HFFc6 (cell line): ENCODE data around the gene PFN4. TPM values are rescaled to one million over a fixed set of nuclear protein-coding genes. Genes with fewer than 3 reads are reported as not detected.
"Not testable (repeated sequence)": the region's sequence is repeated elsewhere in the genome, so short reads cannot be mapped to it uniquely, and the experiment has no call there.

ENCODE experiments used
- DNase-seq: peaks from one replicate; pipeline ENCODE4 v3.0.0-alpha.2; 2018
- H3K27ac Mint-ChIP-seq: 2 replicates; pipeline ENCODE4 v1.8.0; 2020; ENCODE audit warnings: mild to moderate bottlenecking, mixed read lengths
- H3K27me3 Mint-ChIP-seq: 2 replicates; pipeline ENCODE4 v1.8.0; 2021; ENCODE audit warnings: mild to moderate bottlenecking, moderate library complexity, mixed read lengths; ENCODE audit not compliant: insufficient read depth
- H3K36me3 Mint-ChIP-seq: 2 replicates; pipeline ENCODE4 v1.8.0; 2021; ENCODE audit warnings: low read depth, mixed read lengths
- H3K4me1 Mint-ChIP-seq: 2 replicates; pipeline ENCODE4 v1.8.0; 2020; ENCODE audit warnings: low read depth, mixed read lengths
- H3K4me3 Mint-ChIP-seq: 2 replicates; pipeline ENCODE4 v1.8.0; 2020; ENCODE audit warnings: mild to moderate bottlenecking, moderate library complexity, mixed read lengths
- H3K9me3 Mint-ChIP-seq: 2 replicates; pipeline ENCODE4 v1.8.0; 2020; ENCODE audit warnings: mild to moderate bottlenecking, mixed read lengths
- CTCF ChIP-seq: fragments of 200-600 bp; sonication (generic); IDR thresholded peaks from 2 replicates; pipeline ENCODE4 v1.5.0; 2021; ENCODE audit warnings: antibody characterized with exemption, mild to moderate bottlenecking
- total RNA-seq, 6 experiments: library from RNA; stranded (reverse); fragmentation: NEBNext Ultra II Directional; extraction: Animal tissue kit (Norgen Biotek cat#: 25700); gene quantifications; 2 replicates in 1 of 6; 3 replicates in 5 of 6; pipeline ENCODE4 v1.2.3, GENCODE V29; 2021

Gene PFN4
- total RNA-seq, 6 experiments from 2014 or later = 0.64 to 1.1 (median 0.90) TPM

DNA sequence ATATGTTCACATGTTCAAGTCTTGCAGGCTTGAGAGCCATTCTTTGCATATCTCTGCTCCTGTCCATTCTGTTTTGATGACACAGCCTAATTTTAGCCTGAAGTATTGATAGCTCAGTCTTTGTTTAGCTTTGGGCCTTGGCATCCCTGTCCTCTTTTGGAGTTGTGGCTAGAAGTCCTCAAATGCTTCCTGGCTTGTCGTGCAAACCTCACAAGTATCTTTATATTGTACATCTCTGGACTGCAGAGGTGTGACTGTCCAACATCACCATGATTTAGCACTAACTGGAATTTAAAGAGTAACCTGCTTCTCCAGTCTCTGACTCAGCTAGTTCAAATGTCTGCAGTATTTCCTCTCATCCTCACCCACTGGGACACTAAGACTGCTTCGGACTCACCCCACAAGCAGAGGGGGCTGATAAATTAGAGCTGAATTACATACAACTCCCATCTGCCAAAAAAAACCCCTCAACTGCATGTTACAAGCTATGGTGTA is 11.7 kb downstream of the PFN4 start:
- peak; percentile 14 for DNase-seq
- no peak for TF ChIP-seq CTCF
- Mint-ChIP-seq H3K4me1 (peaks cover 48% of the 10 kb centered on the region), H3K27me3 (peaks cover 2% of the 10 kb centered on the region; the same call in 1 of the 2 replicates), H3K4me3 (peak overlapping the region; percentile 13; the same call in 1 of the 2 replicates), H3K27ac (peak overlapping the region; percentile 74), H3K9me3 (peaks cover 13% of the 10 kb centered on the region; the same call in 1 of the 2 replicates), H3K36me3 (peaks cover 32% of the 10 kb centered on the region)

GRCh38 chr2:24110660-24111303 is 12.4 kb downstream of the PFN4 start:
- Mint-ChIP-seq H3K4me1 (peaks cover 52% of the 10 kb centered on the region), H3K27me3 (peaks cover 2% of the 10 kb centered on the region; the same call in 1 of the 2 replicates), H3K27ac (peak overlapping the region; percentile 34), H3K36me3 (peaks cover 32% of the 10 kb centered on the region), H3K4me3 (peak overlapping the region; percentile 25; the same call in 1 of the 2 replicates), H3K9me3 (peaks cover 16% of the 10 kb centered on the region; the same call in 1 of the 2 replicates)
- no peak for DNase-seq
- TF ChIP-seq CTCF = no peak

- H3K27ac Mint-ChIP-seq, DNase-seq, H3K27me3 Mint-ChIP-seq, H3K4me3 Mint-ChIP-seq: not testable (repeated sequence)
- Mint-ChIP-seq H3K36me3 (peaks cover 27% of the 10 kb centered on the region), H3K9me3 (peaks cover 12% of the 10 kb centered on the region; the same call in 1 of the 2 replicates), H3K4me1 (peaks cover 50% of the 10 kb centered on the region)
These were observed 13.7 kb downstream of the PFN4 start for GRCh38 chr2:24109431-24109830.

- Mint-ChIP-seq H3K27me3 (peaks cover 2% of the 10 kb centered on the region; the same call in 1 of the 2 replicates), H3K4me1 (peaks cover 45% of the 10 kb centered on the region), H3K27ac (no peak overlapping the region), H3K9me3 (peaks cover 4% of the 10 kb centered on the region; the same call in 1 of the 2 replicates), H3K4me3 (no peak overlapping the region), H3K36me3 (peaks cover 18% of the 10 kb centered on the region)
- TF ChIP-seq CTCF = no peak
- no peak for DNase-seq
These were observed 15.8 kb downstream of the PFN4 start for GRCh38 chr2:24107336-24107735.

DNA sequence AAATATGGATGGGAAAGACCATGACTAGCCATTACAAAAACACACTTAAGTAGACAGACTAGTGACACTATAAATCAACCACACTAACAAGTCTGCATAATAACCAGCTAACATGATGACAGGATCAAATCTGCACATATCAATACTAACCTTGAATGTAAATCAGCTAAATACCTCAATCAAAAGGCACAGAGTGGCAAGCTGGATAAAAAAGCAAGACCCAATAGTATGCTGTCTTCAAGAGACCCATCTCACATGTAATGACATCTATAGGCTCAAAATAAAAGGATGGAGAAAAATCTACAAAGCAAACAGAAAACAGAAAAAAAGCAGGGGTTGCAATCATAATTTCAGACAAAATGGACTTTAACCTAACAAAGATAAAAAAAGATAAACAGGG is 16.3 kb downstream of the PFN4 start:
- Mint-ChIP-seq H3K9me3 (peaks cover 4% of the 10 kb centered on the region; the same call in 1 of the 2 replicates), H3K36me3 (peaks cover 18% of the 10 kb centered on the region), H3K4me3 (no peak overlapping the region), H3K4me1 (peaks cover 42% of the 10 kb centered on the region), H3K27ac (no peak overlapping the region), H3K27me3 (peaks cover 2% of the 10 kb centered on the region; the same call in 1 of the 2 replicates)
- TF ChIP-seq CTCF = no peak
- DNase-seq = no peak

- DNase-seq = no peak
These were observed 17.3 kb downstream of the PFN4 start for GRCh38 chr2:24105816-24106215.

More at GRCh38 chr2:24105816-24106215, 17.3 kb downstream of the PFN4 start:
- H3K36me3 Mint-ChIP-seq = peaks cover 18% of the 10 kb centered on the region
- TF ChIP-seq CTCF = no peak
- H3K27ac Mint-ChIP-seq = no peak overlapping the region
- H3K4me3 Mint-ChIP-seq = no peak overlapping the region
- peaks cover 33% of the 10 kb centered on the region for H3K4me1 Mint-ChIP-seq
- no peaks in the 10 kb centered on the region for H3K27me3 Mint-ChIP-seq
- peaks cover 4% of the 10 kb centered on the region; the same call in 1 of the 2 replicates for H3K9me3 Mint-ChIP-seq
